Measurements from ENCODE around the gene MRPS5. TPM values are rescaled to one million over a fixed set of nuclear protein-coding genes. Genes with fewer than 3 reads are reported as not detected.

MRPS5 gene
- total RNA-seq, 1 donor from 2014 or later = 57.4 TPM

GRCh38 chr2:95042472-95043271, 78.9 kb downstream of the MRPS5 start:
- no peak overlapping the region for H3K4me3 Mint-ChIP-seq (ENCODE audit: unreplicated experiment)
- peak overlapping the region; percentile 58 for H3K4me2 ChIP-seq (ENCODE audit: low read length)
- no peaks in the 10 kb centered on the region for H3K36me3 ChIP-seq (ENCODE audit: insufficient read depth, low read length)
- H3K4me1 ChIP-seq (ENCODE audit: insufficient read depth, low read length) = no peaks in the 10 kb centered on the region
- no peaks in the 10 kb centered on the region for H3K9me3 ChIP-seq (ENCODE audit: insufficient read depth, low read depth, low read length)
- H3K4me3 ChIP-seq (ENCODE audit: insufficient read depth, low read depth, low read length) = no peak overlapping the region
- H3K27ac Mint-ChIP-seq (ENCODE audit: unreplicated experiment) = no peak overlapping the region
- H3K36me3 Mint-ChIP-seq (ENCODE audit: low read depth, unreplicated experiment) = peaks cover 1% of the 10 kb centered on the region
- peaks cover 3% of the 10 kb centered on the region for H3K27me3 ChIP-seq (ENCODE audit: insufficient read depth, low read length)
- DNase-seq (ENCODE audit: low read depth) = no peak
- no peak overlapping the region for H3K27ac ChIP-seq (ENCODE audit: low read depth, low read length)
- FAIRE-seq = no peak
- H3K9ac ChIP-seq (ENCODE audit: low read length) = no peak overlapping the region
- no peak overlapping the region for H2AFZ ChIP-seq (ENCODE audit: low read depth, low read length)
- H3K4me1 Mint-ChIP-seq (ENCODE audit: low read depth, unreplicated experiment) = peaks cover 28% of the 10 kb centered on the region
- H4K20me1 ChIP-seq (ENCODE audit: insufficient read depth, low read length) = peaks cover 4% of the 10 kb centered on the region
- no peak for TF ChIP-seq EZH2 (IDR thresholded peaks at IDR 0.05; ENCODE audit: insufficient read depth, low read length)
- TF ChIP-seq CTCF (IDR thresholded peaks at IDR 0.05; ENCODE audit: insufficient read depth, low read depth, low read length) = no peak
- no peaks in the 10 kb centered on the region for H3K9me3 Mint-ChIP-seq (ENCODE audit: unreplicated experiment)
- peaks cover 14% of the 10 kb centered on the region for H3K27me3 Mint-ChIP-seq (ENCODE audit: low read depth, unreplicated experiment)
- H3K79me2 ChIP-seq (ENCODE audit: insufficient read depth, low read length) = no peaks in the 10 kb centered on the region

- H3K36me3 ChIP-seq (ENCODE audit: insufficient read depth, low read length) = no peaks in the 10 kb centered on the region
- H3K36me3 Mint-ChIP-seq (ENCODE audit: low read depth, unreplicated experiment) = peaks cover 2% of the 10 kb centered on the region
- peaks cover 12% of the 10 kb centered on the region for H3K27me3 Mint-ChIP-seq (ENCODE audit: low read depth, unreplicated experiment)
- DNase-seq (ENCODE audit: low read depth) (no peak), FAIRE-seq (no peak)
- peaks cover 3% of the 10 kb centered on the region for H3K9me3 Mint-ChIP-seq (ENCODE audit: unreplicated experiment)
- peaks cover 28% of the 10 kb centered on the region for H3K4me1 Mint-ChIP-seq (ENCODE audit: low read depth, unreplicated experiment)
- H2AFZ ChIP-seq (ENCODE audit: low read depth, low read length) = no peak overlapping the region
- H3K27ac Mint-ChIP-seq (ENCODE audit: unreplicated experiment) = peak overlapping the region; percentile 60
- H3K4me2 ChIP-seq (ENCODE audit: low read length) = no peak overlapping the region
- TF ChIP-seq CTCF (IDR thresholded peaks at IDR 0.05; ENCODE audit: insufficient read depth, low read depth, low read length) (no peak), EZH2 (IDR thresholded peaks at IDR 0.05; ENCODE audit: insufficient read depth, low read length) (no peak)
- H4K20me1 ChIP-seq (ENCODE audit: insufficient read depth, low read length) = peaks cover 9% of the 10 kb centered on the region
- no peak overlapping the region for H3K4me3 ChIP-seq (ENCODE audit: insufficient read depth, low read depth, low read length)
- H3K9ac ChIP-seq (ENCODE audit: low read length) = no peak overlapping the region
- H3K4me1 ChIP-seq (ENCODE audit: insufficient read depth, low read length) = no peaks in the 10 kb centered on the region
- no peaks in the 10 kb centered on the region for H3K9me3 ChIP-seq (ENCODE audit: insufficient read depth, low read depth, low read length)
- H3K27ac ChIP-seq (ENCODE audit: low read depth, low read length) = no peak overlapping the region
- H3K4me3 Mint-ChIP-seq (ENCODE audit: unreplicated experiment) = no peak overlapping the region
- peaks cover 3% of the 10 kb centered on the region for H3K27me3 ChIP-seq (ENCODE audit: insufficient read depth, low read length)
- H3K79me2 ChIP-seq (ENCODE audit: insufficient read depth, low read length) = no peaks in the 10 kb centered on the region
These were observed 79.7 kb downstream of the MRPS5 start for GRCh38 chr2:95041824-95042442.

Measured in astrocyte (in vitro differentiated cells and primary cell).